Retinal pigment epithelial cell (primary cell): ENCODE data around the gene TNS2.

Source experiments
- DNase-seq: peaks from one replicate; pipeline ENCODE4 v3.0.0-alpha.2; 2010; ENCODE audit warnings: low read depth
- H3K4me3 ChIP-seq: 2 replicates; pipeline ENCODE4 v1.5.1; 2011; ENCODE audit warnings: mild to moderate bottlenecking, low read length, control low read depth, moderate library complexity
- TF ChIP-seq, protein P1 (sequence below): conservative IDR thresholded peaks from 2 replicates; pipeline ENCODE4 v1.5.1; 2011; ENCODE audit warnings: low read depth, low read length, control low read depth, inconsistent platforms

Gene TNS2

DNA sequence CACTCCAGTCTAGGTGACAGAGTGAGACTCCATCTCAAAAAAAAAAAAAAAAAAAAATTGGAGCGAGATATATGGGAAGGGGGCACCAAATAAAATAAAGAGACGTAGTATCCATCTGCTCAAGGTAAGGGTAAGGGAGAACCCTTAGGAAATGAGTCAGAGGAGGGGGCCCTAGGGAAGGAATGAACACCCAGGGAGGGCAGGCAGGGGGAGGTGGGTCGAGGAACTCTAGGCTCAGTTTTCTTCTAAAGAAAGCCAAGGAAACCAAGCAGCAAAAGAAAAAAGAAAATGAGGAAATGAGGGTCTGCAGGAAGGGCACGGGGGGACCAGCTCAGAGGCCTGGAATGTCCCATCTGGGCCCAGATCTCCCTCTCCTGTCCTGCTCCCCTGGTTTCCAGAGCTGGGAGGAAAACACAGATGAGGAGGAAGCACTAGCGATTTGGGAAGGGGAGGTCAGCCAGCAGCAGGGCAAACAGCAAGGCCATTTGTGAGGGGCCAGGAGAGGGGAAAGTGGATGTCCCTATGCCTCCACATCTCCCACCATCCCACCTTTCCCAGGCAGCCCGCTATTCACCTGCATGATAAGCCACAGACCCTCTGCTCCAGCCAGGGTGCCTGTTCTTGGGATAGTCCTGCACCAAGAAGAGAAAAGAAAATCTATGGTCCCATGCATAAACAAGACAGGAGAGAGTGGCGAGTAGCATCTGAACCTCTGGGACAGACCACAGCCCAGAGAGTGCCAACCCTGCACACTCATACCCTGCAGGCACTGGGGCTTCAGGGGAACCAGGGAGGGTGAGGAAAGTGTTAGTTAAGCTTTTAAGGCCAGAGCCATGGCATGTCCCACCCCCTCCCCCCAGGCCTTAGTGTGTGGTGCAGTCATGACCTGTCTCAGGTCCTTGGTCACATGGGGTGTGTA is 17.5 kb downstream of the TNS2 start:
- TF ChIP-seq, protein P1, sequence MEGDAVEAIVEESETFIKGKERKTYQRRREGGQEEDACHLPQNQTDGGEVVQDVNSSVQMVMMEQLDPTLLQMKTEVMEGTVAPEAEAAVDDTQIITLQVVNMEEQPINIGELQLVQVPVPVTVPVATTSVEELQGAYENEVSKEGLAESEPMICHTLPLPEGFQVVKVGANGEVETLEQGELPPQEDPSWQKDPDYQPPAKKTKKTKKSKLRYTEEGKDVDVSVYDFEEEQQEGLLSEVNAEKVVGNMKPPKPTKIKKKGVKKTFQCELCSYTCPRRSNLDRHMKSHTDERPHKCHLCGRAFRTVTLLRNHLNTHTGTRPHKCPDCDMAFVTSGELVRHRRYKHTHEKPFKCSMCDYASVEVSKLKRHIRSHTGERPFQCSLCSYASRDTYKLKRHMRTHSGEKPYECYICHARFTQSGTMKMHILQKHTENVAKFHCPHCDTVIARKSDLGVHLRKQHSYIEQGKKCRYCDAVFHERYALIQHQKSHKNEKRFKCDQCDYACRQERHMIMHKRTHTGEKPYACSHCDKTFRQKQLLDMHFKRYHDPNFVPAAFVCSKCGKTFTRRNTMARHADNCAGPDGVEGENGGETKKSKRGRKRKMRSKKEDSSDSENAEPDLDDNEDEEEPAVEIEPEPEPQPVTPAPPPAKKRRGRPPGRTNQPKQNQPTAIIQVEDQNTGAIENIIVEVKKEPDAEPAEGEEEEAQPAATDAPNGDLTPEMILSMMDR, result no peak
- no peak for DNase-seq
- no peak overlapping the region for H3K4me3 ChIP-seq

DNA sequence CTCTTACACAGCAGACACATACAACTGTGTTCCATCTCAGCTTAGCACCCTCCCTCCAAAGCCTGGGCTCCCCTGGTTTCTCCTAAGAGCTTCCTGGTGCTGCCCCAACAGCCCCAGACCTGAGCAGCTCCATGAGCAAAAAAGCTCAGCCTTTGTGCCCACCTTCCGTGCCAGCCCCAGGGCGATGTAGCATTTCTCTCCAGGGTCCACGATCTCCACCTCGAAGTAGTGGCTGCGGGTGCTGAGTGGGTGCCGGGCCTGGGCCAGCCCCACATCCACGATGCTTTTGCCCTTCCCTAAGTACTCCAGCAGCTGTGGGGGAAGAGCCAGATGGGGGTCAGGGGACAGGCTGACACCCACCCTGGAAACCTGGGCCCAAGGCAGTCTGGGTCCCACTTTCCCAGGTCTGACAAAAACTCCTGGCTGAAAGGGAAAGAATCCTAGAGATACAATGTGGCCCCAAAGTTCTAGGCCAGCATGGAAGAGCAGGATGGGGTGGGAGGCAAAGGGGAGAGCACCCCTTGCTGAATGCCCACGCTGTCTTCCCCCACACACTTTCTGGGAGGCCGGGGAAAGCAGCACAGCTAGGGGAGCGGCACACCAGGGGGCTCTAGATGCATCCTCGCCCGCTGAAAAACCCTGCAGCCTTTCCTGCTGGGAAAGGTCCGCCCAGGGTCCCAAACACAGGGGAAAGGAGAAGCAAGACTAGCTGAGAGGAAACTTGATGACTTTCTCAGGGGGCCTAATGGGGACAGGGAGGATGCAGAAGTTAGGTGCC is 18.3 kb downstream of the TNS2 start:
- no peak for DNase-seq
- TF ChIP-seq, protein P1, result no peak
- H3K4me3 ChIP-seq, result no peak overlapping the region

DNA sequence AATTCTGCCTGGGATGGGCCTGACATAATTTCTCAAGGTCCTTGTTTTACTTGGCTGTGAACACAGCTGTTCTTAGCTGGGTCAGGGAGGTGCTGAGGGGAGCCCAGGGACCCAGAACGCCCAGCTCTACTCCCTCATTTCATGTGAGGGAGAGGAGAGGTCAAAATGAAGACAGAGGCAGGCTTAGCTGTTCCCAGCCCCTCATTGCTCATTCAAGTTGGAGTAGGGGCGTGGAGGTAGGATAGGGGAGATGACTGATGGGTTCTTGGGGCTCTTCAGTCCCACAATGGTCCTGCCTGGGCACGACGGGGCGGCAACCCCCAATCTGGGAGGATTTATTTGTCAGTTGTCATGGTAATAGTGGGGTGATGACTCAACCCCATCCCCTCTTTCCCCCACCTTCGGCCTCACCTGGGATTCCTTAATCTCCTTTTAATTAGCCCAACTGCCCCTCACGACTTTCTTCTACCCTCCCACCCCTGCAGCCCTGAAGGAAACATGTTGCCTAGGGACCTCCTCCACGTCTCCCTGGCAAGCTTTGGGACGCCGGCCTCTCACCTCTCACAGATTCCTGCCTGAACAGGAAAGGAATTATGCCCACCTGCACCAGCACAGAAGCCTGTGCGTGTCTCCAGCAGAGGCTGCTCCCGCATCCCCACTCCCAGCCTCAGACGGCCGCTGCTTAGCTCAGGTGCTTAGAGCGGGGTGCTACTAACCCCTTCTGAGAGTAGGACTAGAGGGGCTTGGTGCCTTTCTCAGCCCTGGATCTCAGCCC is 19.1 kb downstream of the TNS2 start:
- TF ChIP-seq, protein P1, result no peak
- H3K4me3 ChIP-seq, result no peak overlapping the region
- no peak for DNase-seq

DNA sequence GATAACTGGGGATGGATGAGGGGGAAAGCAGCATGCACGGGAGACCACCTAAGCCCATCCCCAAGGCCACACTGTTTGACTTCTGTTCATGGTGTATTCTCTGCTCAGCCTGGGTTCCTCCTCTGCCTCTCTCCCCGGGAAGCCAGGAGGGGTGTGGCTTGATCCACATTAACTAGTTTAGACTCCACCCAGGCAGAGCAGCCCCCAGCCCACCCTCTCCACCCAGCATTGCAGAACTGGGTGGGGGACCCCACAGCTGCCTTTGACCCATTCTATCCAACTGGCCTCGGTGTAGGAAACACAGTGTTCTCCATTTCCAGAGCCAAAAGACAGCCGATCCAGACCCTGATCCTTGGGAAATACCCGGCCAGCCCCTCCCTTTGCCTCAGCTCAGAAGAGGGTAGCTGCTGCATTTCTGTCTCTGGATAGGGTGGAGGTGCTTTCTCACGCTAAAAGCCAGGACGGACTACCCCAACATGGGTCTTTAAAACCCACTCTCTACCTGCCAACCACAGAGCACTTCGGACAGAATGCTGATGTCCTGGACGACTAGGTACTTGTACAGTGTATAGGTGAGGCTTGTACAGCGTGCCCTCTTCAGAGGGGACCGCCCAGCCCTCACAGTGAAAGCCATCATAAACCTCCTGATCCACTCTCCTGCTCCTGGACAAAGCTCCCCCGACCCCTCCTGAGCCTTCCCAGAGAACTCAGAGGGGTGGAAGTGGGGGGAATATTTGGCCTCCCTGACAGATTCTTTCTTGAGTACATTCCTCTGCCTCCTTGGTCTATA is 20.0 kb downstream of the TNS2 start:
- no peak for DNase-seq
- TF ChIP-seq, protein P1, result no peak
- H3K4me3 ChIP-seq, result no peak overlapping the region

DNA sequence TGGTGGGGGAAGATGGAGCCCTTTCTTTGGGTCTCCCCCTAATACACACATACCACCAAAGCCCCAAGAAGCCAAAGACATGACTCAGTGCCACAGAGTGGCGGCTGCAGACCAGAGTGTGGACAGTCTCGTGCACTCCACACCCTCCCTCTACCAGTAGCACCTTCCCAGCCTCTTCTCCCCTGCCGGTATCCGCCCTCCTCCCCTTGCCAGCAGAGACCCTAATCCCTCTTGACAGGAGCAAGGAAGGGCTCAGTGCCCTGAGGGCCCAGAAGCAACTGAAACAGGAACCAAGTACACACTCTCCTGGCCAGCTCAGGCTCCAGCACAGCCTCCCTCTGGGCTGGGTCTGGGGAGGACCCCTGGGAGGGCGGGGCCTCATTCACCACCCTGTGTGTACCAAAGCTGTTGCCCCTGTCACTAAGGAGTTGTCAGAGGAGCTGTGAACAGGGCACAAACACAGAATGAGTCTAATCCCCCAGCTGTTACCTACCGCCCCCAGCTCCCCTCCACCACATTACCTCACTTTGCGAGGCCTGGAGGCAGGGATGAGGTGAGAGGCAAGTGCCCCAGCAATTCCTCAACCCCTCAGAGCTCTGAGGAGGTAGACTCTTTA is 21.1 kb downstream of the TNS2 start:
- TF ChIP-seq, protein P1, result no peak

More for the DNA sequence above, 21.1 kb downstream of the TNS2 start:
- no peak overlapping the region for H3K4me3 ChIP-seq
- DNase-seq, result no peak
